ENCODE results near the gene DNAJB14. TPM values are rescaled to one million over a fixed set of nuclear protein-coding genes. Genes with fewer than 3 reads are reported as not detected.

The DNAJB14 gene
- total RNA-seq, 2 donors from 2014 or later: 32.6 to 58.2 TPM

GRCh38 chr4:99921174-99921573 is 25.2 kb downstream of the DNAJB14 start:
- no peak for TF ChIP-seq CTCF (IDR thresholded peaks at IDR 0.05)
- Histone ChIP-seq H3K27ac (no peak overlapping the region), H3K36me3 (peaks cover 14% of the 10 kb centered on the region), H3K9me3 (no peaks in the 10 kb centered on the region), H3K4me1 (ENCODE audit: control insufficient read depth in 1 of 2, low read depth in 2 of 2) (no peaks in the 10 kb centered on the region), H3K4me3 (no peak overlapping the region), H3K27me3 (replicated peaks; ENCODE audit: insufficient read depth) (no peaks in the 10 kb centered on the region)
- ATAC-seq (ENCODE audit: insufficient number of reproducible peaks, low FRiP score, low read depth): no peak
- no peak for DNase-seq (ENCODE audit: low spot score)

DNA sequence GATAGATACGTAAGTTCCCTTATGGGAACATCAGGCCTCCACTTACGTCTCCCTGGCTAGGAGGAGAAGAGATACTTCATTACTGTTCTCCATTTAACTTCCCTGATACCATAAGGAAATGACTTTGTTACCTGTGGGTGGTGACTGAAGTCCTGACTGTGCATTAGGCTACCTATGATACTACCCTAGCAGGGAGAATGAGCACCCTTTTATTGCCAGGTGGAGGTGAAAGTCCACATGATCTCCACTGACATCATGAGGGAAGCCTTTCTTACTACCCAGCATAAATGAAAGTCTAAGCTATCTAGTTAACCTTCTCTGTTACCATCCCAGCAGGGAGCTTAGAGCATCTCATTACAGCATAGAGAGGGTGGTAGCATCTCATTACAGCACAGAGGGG is 27.8 kb downstream of the DNAJB14 start:
- no peaks in the 10 kb centered on the region for H3K27me3 ChIP-seq (replicated peaks; ENCODE audit: insufficient read depth)
- no peak for TF ChIP-seq CTCF (IDR thresholded peaks at IDR 0.05)
- H3K27ac ChIP-seq: no peak overlapping the region
- no peaks in the 10 kb centered on the region for H3K9me3 ChIP-seq
- peaks cover 18% of the 10 kb centered on the region for H3K36me3 ChIP-seq
- no peaks in the 10 kb centered on the region for H3K4me1 ChIP-seq (ENCODE audit: control insufficient read depth in 1 of 2, low read depth in 2 of 2)
- no peak for DNase-seq (ENCODE audit: low spot score)
- no peak overlapping the region for H3K4me3 ChIP-seq
- ATAC-seq (ENCODE audit: insufficient number of reproducible peaks, low FRiP score, low read depth): no peak

DNA sequence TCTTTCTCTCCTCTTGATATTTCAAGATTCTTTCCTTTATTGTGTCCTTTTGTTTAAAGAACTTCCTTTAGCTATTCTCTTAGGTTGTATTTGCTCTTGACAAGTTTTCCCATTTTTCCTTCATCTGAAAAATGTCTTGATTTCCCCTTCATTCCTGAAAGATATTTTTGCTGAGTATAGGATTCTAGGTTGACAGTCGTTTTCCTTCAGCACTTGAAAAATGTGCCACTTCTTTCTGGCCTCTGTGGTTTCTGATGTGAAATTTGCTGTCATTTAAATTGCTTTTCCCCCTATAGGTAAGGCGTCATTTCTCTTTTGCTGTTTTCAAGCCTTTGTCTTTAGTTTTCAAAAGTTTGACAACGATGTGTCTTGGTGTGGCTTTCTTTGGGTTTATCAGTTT is 28.8 kb downstream of the DNAJB14 start:
- Histone ChIP-seq H3K27ac (no peak overlapping the region), H3K4me1 (ENCODE audit: control insufficient read depth in 1 of 2, low read depth in 2 of 2) (no peaks in the 10 kb centered on the region), H3K27me3 (replicated peaks; ENCODE audit: insufficient read depth) (no peaks in the 10 kb centered on the region), H3K4me3 (no peak overlapping the region), H3K36me3 (peaks cover 16% of the 10 kb centered on the region), H3K9me3 (no peaks in the 10 kb centered on the region)
- no peak for TF ChIP-seq CTCF (IDR thresholded peaks at IDR 0.05)
- no peak for DNase-seq (ENCODE audit: low spot score)
- no peak for ATAC-seq (ENCODE audit: insufficient number of reproducible peaks, low FRiP score, low read depth)

GRCh38 chr4:99915449-99915848 is 31.0 kb downstream of the DNAJB14 start:
- H3K36me3 ChIP-seq: peaks cover 16% of the 10 kb centered on the region
- no peak for TF ChIP-seq CTCF (IDR thresholded peaks at IDR 0.05)
- H3K4me3 ChIP-seq: no peak overlapping the region
- H3K27me3 ChIP-seq (replicated peaks; ENCODE audit: insufficient read depth): no peaks in the 10 kb centered on the region
- ATAC-seq (ENCODE audit: insufficient number of reproducible peaks, low FRiP score, low read depth) (no peak), DNase-seq (ENCODE audit: low spot score) (no peak)
- no peaks in the 10 kb centered on the region for H3K9me3 ChIP-seq
- no peak overlapping the region for H3K27ac ChIP-seq
- H3K4me1 ChIP-seq (ENCODE audit: control insufficient read depth in 1 of 2, low read depth in 2 of 2): no peaks in the 10 kb centered on the region

GRCh38 chr4:99894998-99895397 is 51.4 kb downstream of the DNAJB14 start:
- Histone ChIP-seq H3K27me3 (replicated peaks; ENCODE audit: insufficient read depth) (no peaks in the 10 kb centered on the region), H3K4me1 (ENCODE audit: control insufficient read depth in 1 of 2, low read depth in 2 of 2) (peaks cover 10 to 22% of the 10 kb centered on the region in 2 donors), H3K27ac (peak overlapping the region; percentile 65 to 70), H3K4me3 (peak overlapping the region; percentile 97), H3K9me3 (no peaks in the 10 kb centered on the region), H3K36me3 (no peaks in the 10 kb centered on the region)
- DNase-seq (ENCODE audit: low spot score) (no peak), ATAC-seq (ENCODE audit: insufficient number of reproducible peaks, low FRiP score, low read depth) (no peak)
- TF ChIP-seq CTCF (IDR thresholded peaks at IDR 0.05): no peak

Measured in thoracic aorta (tissue), 2 donors.